CD8-positive, alpha-beta memory T cell (primary cell): ENCODE data around the gene GRM4. TPM values are rescaled to one million over a fixed set of nuclear protein-coding genes. Genes with fewer than 3 reads are reported as not detected.
A peak's percentile ranks its signal among the peaks of the same experiment; 100 is the strongest.

Experiments used
- CTCF ChIA-PET: fragments of 350-600 bp; sonication (Branson Sonifier 250); formaldehyde crosslinking; loops from one replicate; lab custom pipeline; 2021; ENCODE audit warnings: antibody characterized with exemption; lab: Charles Lee
- POLR2A ChIA-PET: fragments of 350-600 bp; sonication (Branson Sonifier 250); formaldehyde crosslinking; loops from one replicate; lab custom pipeline; 2021; ENCODE audit warnings: antibody characterized with exemption; lab: Charles Lee
- DNase-seq, 5 donors: peaks; one replicate each; pipeline versions ENCODE4 v3.0.0 to v3.0.0-alpha.2; 2020 to 2022; ENCODE audit warnings: mixed read lengths in 1 of 5
- H3K27ac ChIP-seq: one replicate; pipeline ENCODE4 v1.7.0; 2013; ENCODE audit warnings: low read depth, mild to moderate bottlenecking, low read length, moderate library complexity
- H3K27me3 ChIP-seq: 2 replicates; pipeline ENCODE4 v1.7.0; 2013; ENCODE audit warnings: low read length, mild to moderate bottlenecking; ENCODE audit not compliant: insufficient read depth, poor library complexity, severe bottlenecking
- H3K36me3 ChIP-seq: 2 replicates; pipeline ENCODE4 v1.7.0; 2013; ENCODE audit warnings: mild to moderate bottlenecking, low read length, moderate library complexity; ENCODE audit not compliant: insufficient read depth
- H3K4me1 ChIP-seq: 2 replicates; pipeline ENCODE4 v1.7.0; 2013; ENCODE audit warnings: mild to moderate bottlenecking, low read length, moderate library complexity; ENCODE audit not compliant: insufficient read depth
- H3K4me3 ChIP-seq: 2 replicates; pipeline ENCODE4 v1.7.0; 2013; ENCODE audit warnings: mild to moderate bottlenecking, low read length
- H3K9me3 ChIP-seq: 2 replicates; pipeline ENCODE4 v1.7.0; 2013; ENCODE audit warnings: mild to moderate bottlenecking, low read length
- H3K27ac Mint-ChIP-seq, 8 donors: one replicate each; pipeline ENCODE4 v1.8.0; 2020 to 2021; ENCODE audit warnings: mixed read lengths in 8 of 8, mild to moderate bottlenecking in 6 of 8, inconsistent platforms in 3 of 8, moderate library complexity in 3 of 8
- H3K27me3 Mint-ChIP-seq, 2 donors: one replicate each; pipeline ENCODE4 v1.8.0; 2020 to 2021; ENCODE audit warnings: mixed read lengths in 2 of 2, mild to moderate bottlenecking in 1 of 2, moderate library complexity in 1 of 2
- H3K36me3 Mint-ChIP-seq, 3 donors: one replicate each; pipeline ENCODE4 v1.8.0; 2020 to 2021; ENCODE audit warnings: mixed read lengths in 3 of 3, inconsistent platforms in 1 of 3, mild to moderate bottlenecking in 1 of 3
- H3K4me1 Mint-ChIP-seq, 3 donors: one replicate each; pipeline ENCODE4 v1.8.0; 2020 to 2021; ENCODE audit warnings: mixed read lengths in 3 of 3, inconsistent platforms in 1 of 3, mild to moderate bottlenecking in 1 of 3
- H3K4me3 Mint-ChIP-seq, 7 donors: one replicate each; pipeline ENCODE4 v1.8.0; 2020 to 2021; ENCODE audit warnings: mixed read lengths in 7 of 7, mild to moderate bottlenecking in 6 of 7, moderate library complexity in 4 of 7, inconsistent platforms in 2 of 7
- H3K9me3 Mint-ChIP-seq, 5 donors: one replicate each; pipeline ENCODE4 v1.8.0; 2020 to 2022; ENCODE audit warnings: mixed read lengths in 5 of 5, mild to moderate bottlenecking in 3 of 5, moderate library complexity in 2 of 5, inconsistent platforms in 1 of 5
- polyA plus RNA-seq: library from polyadenylated mRNA; unstranded; fragments of 300-500 nt; fragmentation: Illumina TruSeq; gene quantifications from one replicate; pipeline ENCODE4 v1.2.3, GENCODE V29; 2021
- total RNA-seq, 2 experiments: library from RNA; stranded (reverse); gene quantifications; one replicate each; pipeline ENCODE4 v1.2.3, GENCODE V29; 2021

The GRM4 gene
- total and polyA plus RNA-seq, 3 experiments from 2014 or later, result 0.03 TPM; not detected in 2

- no peaks in the 10 kb centered on the region for H3K36me3 Mint-ChIP-seq
- H3K27me3 Mint-ChIP-seq, result peaks cover 2 to 25% of the 10 kb centered on the region in 2 donors
- Histone ChIP-seq H3K4me1 (no peaks in the 10 kb centered on the region), H3K4me3 (no peak overlapping the region), H3K9me3 (no peaks in the 10 kb centered on the region), H3K27ac (no peak overlapping the region), H3K27me3 (no peaks in the 10 kb centered on the region), H3K36me3 (no peaks in the 10 kb centered on the region)
- POLR2A ChIA-PET, result no interaction called here
- DNase-seq, result no peak
- no peak overlapping the region for H3K27ac Mint-ChIP-seq
- no peak overlapping the region for H3K4me3 Mint-ChIP-seq
- peaks cover 0 to 10% (median 4%) of the 10 kb centered on the region in 3 donors for H3K4me1 Mint-ChIP-seq
- H3K9me3 Mint-ChIP-seq, result no peaks in the 10 kb centered on the region
- CTCF ChIA-PET, result no interaction called here
These were observed 86.7 kb downstream of the GRM4 start for GRCh38 chr6:34059136-34059731.

DNA sequence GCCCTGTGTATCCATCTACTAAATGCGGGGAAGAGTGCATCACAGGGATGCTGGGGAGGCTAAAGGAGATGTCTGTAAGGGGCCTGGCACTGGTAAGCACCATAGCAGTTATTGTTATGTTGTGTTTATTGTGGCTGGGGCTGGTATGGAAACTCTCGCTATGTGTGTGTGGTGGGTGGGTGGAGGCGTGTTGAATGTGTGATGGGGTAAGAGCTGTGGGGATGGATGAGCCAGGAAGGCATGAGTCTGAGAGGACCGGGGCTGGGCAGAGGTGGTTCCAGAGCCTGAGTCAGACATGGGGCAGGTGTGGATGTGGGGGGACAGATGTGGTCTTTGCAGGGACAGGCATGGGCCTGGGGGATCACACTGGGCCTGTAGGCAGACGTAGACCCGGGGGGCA is 88.1 kb downstream of the GRM4 start:
- Histone ChIP-seq H3K27me3 (no peaks in the 10 kb centered on the region), H3K9me3 (no peaks in the 10 kb centered on the region), H3K36me3 (no peaks in the 10 kb centered on the region), H3K4me3 (no peak overlapping the region), H3K27ac (no peak overlapping the region), H3K4me1 (no peaks in the 10 kb centered on the region)
- ChIA-PET POLR2A (no interaction called here), CTCF (interaction anchor here (0.8 to 0.9 kb wide), 2 partner anchors 11 to 97 kb away, joined by 3 read pairs; no protein-coding TSS in a partner anchor)
- no peaks in the 10 kb centered on the region for H3K36me3 Mint-ChIP-seq
- peaks cover 2 to 18% of the 10 kb centered on the region in 2 donors for H3K27me3 Mint-ChIP-seq
- no peaks in the 10 kb centered on the region for H3K9me3 Mint-ChIP-seq
- H3K27ac Mint-ChIP-seq, result no peak overlapping the region
- no peak overlapping the region for H3K4me3 Mint-ChIP-seq
- peaks cover 0 to 10% (median 4%) of the 10 kb centered on the region in 3 donors for H3K4me1 Mint-ChIP-seq
- DNase-seq, result no peak

DNA sequence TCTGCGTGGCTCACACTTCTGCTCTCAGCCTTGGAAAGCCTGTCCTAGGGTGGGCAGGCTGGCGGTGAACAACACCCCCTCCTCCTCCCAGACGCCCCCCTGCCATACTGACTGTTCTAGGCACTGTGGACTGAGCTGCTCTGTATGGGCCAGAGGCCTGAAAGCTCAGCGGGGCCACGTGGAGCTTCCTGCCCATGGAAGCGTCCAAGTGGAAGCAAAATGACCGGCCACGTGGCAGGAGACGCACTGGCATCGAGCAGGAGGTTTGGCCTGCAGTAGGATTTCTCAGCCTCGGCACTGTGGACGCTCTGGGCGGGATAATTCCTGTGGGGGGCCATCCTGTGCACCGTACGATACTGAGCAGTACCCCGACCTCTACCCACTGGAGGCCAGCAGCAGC is 88.7 kb downstream of the GRM4 start:
- H3K27me3 ChIP-seq, result no peaks in the 10 kb centered on the region
- H3K9me3 Mint-ChIP-seq, result no peaks in the 10 kb centered on the region
- H3K36me3 Mint-ChIP-seq, result no peaks in the 10 kb centered on the region
- H3K36me3 ChIP-seq, result no peaks in the 10 kb centered on the region
- H3K27ac ChIP-seq, result no peak overlapping the region
- ChIA-PET CTCF (interaction anchor here (0.8 to 1.3 kb wide), 3 partner anchors 12 to 98 kb away, joined by 3 read pairs; no protein-coding TSS in a partner anchor), POLR2A (no interaction called here)
- DNase-seq, result no peak
- H3K27me3 Mint-ChIP-seq, result peaks cover 2 to 17% of the 10 kb centered on the region in 2 donors
- H3K9me3 ChIP-seq, result no peaks in the 10 kb centered on the region
- H3K4me1 ChIP-seq, result no peaks in the 10 kb centered on the region
- H3K4me3 ChIP-seq, result no peak overlapping the region
- no peak overlapping the region for H3K4me3 Mint-ChIP-seq
- H3K4me1 Mint-ChIP-seq, result peaks cover 0 to 10% (median 4%) of the 10 kb centered on the region in 3 donors
- no peak overlapping the region for H3K27ac Mint-ChIP-seq

DNA sequence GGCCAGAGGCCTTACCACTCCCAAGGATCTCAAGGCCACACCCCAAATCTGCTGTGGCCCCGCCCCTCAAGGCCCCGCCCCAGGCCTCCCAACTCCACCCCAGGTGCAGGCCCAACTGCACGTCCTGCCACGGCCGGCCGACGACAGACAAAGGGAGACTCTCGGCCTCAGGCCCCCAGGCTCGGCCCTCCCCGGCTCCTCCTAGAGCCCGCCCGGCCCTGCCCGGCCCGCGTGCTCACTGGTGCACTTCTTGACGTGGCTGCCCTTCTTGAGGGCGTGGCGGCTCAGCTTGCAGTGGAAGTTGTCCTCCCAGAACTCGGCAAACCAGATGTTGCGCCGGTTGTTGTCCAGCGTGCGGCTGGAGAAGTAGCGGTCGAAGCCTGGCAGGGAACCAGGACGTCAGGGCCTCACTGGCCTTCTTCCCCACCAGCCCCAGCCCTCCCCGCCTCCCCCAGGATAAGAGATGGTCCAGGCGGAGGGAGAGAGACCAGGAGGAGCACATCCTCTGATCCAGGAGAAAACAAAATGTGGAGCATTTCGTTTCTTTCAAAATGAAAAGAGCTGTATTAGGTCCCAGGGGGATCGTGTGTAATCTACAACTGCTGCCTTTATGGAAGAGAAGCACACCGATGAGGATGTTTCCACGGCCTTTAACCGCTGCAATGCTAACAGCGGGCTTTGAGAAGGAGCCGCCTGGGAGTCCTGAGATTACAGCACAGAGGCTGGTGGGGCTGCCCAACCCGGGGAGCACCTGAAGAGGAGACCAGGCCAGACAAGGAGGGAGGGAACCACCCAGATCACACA is 89.4 kb downstream of the GRM4 start:
- POLR2A ChIA-PET, result no interaction called here
- no peaks in the 10 kb centered on the region for H3K27me3 ChIP-seq

GRCh38 chr6:34055223-34055933 is 90.5 kb downstream of the GRM4 start:
- POLR2A ChIA-PET, result no interaction called here
- H3K27ac Mint-ChIP-seq, result peak overlapping the region in 1 of 8 donors; percentile 56

More for the DNA sequence above, 89.4 kb downstream of the GRM4 start:
- Histone ChIP-seq H3K36me3 (no peaks in the 10 kb centered on the region), H3K9me3 (no peaks in the 10 kb centered on the region), H3K27ac (no peak overlapping the region), H3K4me1 (no peaks in the 10 kb centered on the region), H3K4me3 (no peak overlapping the region)
- no peak for DNase-seq
- Mint-ChIP-seq H3K27ac (peak overlapping the region in 1 of 8 donors; percentile 32), H3K4me1 (peaks cover 0 to 10% (median 4%) of the 10 kb centered on the region in 3 donors), H3K27me3 (peaks cover 4 to 18% of the 10 kb centered on the region in 2 donors), H3K36me3 (no peaks in the 10 kb centered on the region), H3K9me3 (no peaks in the 10 kb centered on the region), H3K4me3 (no peak overlapping the region)
- CTCF ChIA-PET, result interaction anchor here (1.3 kb wide), 1 partner anchor 30 kb away, joined by 3 read pairs; no protein-coding TSS in a partner anchor

GRCh38 chr6:34053721-34054120 is 92.2 kb downstream of the GRM4 start:
- Histone ChIP-seq H3K36me3 (no peaks in the 10 kb centered on the region), H3K4me1 (no peaks in the 10 kb centered on the region), H3K27ac (no peak overlapping the region), H3K4me3 (no peak overlapping the region), H3K27me3 (no peaks in the 10 kb centered on the region), H3K9me3 (no peaks in the 10 kb centered on the region)
- ChIA-PET CTCF (interaction anchor here (2.4 to 2.8 kb wide), 2 partner anchors 101 to 282 kb away, joined by 10 to 14 read pairs; no protein-coding TSS in a partner anchor), POLR2A (no interaction called here)
- Mint-ChIP-seq H3K9me3 (no peaks in the 10 kb centered on the region), H3K27ac (no peak overlapping the region), H3K27me3 (peaks cover 8 to 24% of the 10 kb centered on the region in 2 donors), H3K4me1 (peaks cover 0 to 10% (median 4%) of the 10 kb centered on the region in 3 donors), H3K36me3 (peaks cover 0 to 6% (median 0%) of the 10 kb centered on the region in 3 donors), H3K4me3 (no peak overlapping the region)
- DNase-seq, result no peak

More at GRCh38 chr6:34055223-34055933, 90.5 kb downstream of the GRM4 start:
- H3K4me1 Mint-ChIP-seq, result peaks cover 0 to 10% (median 4%) of the 10 kb centered on the region in 3 donors
- Histone ChIP-seq H3K4me3 (no peak overlapping the region), H3K27ac (no peak overlapping the region), H3K4me1 (no peaks in the 10 kb centered on the region), H3K9me3 (no peaks in the 10 kb centered on the region), H3K36me3 (no peaks in the 10 kb centered on the region), H3K27me3 (no peaks in the 10 kb centered on the region)
- CTCF ChIA-PET, result interaction anchor here (0.7 to 2.4 kb wide), 14 partner anchors 9 to 284 kb away, joined by 3 to 19 read pairs (median 4); no protein-coding TSS in a partner anchor
- peak; percentile 20 to 68 (median 37) for DNase-seq
- no peak overlapping the region for H3K4me3 Mint-ChIP-seq
- H3K36me3 Mint-ChIP-seq, result no peaks in the 10 kb centered on the region
- H3K9me3 Mint-ChIP-seq, result no peaks in the 10 kb centered on the region
- peaks cover 4 to 18% of the 10 kb centered on the region in 2 donors for H3K27me3 Mint-ChIP-seq

DNA sequence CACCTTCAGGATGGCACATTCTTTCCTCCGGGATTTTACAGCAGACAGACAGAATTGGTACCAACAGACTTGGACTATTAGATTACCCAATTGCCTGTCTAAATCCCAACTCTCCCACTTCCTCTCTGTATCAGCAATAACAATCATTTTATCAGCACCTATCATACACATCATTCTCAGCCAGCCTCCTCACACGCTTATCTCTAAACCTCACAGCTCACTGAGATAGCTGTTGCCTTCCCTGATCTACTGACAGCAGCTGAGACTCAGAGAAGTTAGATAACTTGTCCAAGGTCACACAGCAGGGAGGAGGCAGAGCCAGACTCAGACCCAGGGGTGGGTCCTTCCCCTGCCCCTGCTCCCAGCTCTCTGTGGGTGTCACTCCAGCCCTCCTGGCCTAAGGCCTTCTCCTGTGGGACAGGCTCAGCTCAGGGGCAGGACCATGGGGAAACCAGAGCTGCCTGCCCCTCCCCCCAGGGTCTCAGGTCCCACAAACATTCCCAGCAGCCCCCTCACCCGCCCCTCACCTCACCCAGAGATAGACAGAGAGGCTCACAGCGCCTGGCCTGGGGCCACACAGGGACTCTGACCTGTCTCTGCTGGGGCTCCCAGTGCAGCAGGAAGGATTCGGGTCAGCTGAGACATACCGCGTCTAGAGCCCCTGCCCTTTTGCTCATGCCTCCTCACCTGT is 92.8 kb downstream of the GRM4 start:
- Mint-ChIP-seq H3K27me3 (peaks cover 8 to 26% of the 10 kb centered on the region in 2 donors), H3K4me3 (no peak overlapping the region), H3K36me3 (peaks cover 0 to 6% (median 0%) of the 10 kb centered on the region in 3 donors), H3K4me1 (peaks cover 0 to 10% (median 4%) of the 10 kb centered on the region in 3 donors), H3K9me3 (no peaks in the 10 kb centered on the region), H3K27ac (no peak overlapping the region)
- no peaks in the 10 kb centered on the region for H3K4me1 ChIP-seq
- ChIA-PET POLR2A (no interaction called here), CTCF (interaction anchor here (1.5 to 2.8 kb wide), 3 partner anchors 26 to 102 kb away, joined by 3 to 14 read pairs (median 5); no protein-coding TSS in a partner anchor)
- H3K36me3 ChIP-seq, result no peaks in the 10 kb centered on the region
- no peaks in the 10 kb centered on the region for H3K9me3 ChIP-seq
- no peak for DNase-seq
- no peaks in the 10 kb centered on the region for H3K27me3 ChIP-seq
- no peak overlapping the region for H3K4me3 ChIP-seq
- H3K27ac ChIP-seq, result no peak overlapping the region
